OCI-M2 (cell line): Measurements from ENCODE around the gene CNKSR2.

Experiments used
- DNase-seq: peaks from one replicate; lab custom pipeline; 2025; ENCODE audit not compliant: unreplicated experiment; lab: John Stamatoyannopoulos, UW

The CNKSR2 gene

DNA sequence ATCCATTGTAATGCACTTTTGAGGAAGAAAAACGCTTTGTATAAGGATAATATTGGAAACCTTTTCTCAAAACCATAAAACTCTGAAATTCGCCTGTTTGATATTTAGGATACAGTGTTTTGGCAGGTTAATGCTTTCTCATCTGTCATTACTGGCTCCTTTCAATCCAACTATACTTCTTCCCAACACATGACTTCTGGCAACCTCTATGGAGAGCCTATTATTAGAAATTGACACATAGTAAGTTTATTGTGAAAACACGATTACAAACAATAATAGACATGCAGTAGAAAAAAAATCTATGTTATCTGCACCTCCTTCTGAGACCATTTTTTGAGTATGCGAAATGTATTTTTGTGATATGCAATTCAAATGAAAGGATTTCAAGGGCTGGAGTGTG is 288.5 kb downstream of the CNKSR2 start:
- no peak for DNase-seq

- DNase-seq, result no peak
These were observed 292.0 kb downstream of the CNKSR2 start for GRCh38 chrX:21666252-21666651.

- DNase-seq, result no peak
These were observed 292.5 kb downstream of the CNKSR2 start for GRCh38 chrX:21666679-21667078.

DNA sequence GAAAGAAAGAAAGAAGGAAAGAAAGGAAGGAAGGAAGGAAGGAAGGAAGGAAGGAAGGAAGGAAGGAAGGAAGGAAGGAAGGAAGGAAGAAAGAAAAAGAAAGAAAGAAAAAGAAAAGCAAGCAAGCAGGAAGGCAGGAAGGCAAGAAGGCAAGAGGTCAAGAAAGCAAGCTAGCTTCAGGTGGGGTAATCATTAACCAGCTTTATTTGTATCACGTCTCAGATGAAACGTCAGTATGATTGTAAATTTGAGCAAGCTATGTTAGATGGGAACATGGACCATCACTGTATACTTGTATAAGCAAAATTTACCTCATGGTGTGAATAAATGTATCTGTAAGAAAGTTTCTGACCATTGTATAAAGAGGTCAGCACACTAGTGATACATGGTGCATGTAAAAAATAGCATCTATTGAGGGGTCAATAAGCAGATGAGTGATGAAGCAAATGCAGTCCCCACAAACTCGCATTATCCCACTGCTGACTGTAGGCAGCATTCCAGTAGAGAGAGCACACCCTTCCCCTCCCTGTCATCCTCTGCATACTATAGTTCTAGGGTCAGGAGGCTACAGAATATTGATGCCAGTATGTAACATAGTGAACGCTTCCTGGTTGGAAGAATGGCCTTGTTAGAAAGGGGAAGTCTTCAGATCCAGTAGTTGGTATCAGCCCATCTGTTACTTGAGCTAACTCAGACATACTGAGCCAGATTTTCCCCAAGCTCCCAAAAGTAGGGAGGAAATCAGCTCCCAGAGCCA is 300.4 kb downstream of the CNKSR2 start:
- DNase-seq, result no peak

GRCh38 chrX:21675931-21676330 is 301.7 kb downstream of the CNKSR2 start:
- DNase-seq, result no peak

GRCh38 chrX:21678048-21678612 is 303.9 kb downstream of the CNKSR2 start:
- no peak for DNase-seq

DNA sequence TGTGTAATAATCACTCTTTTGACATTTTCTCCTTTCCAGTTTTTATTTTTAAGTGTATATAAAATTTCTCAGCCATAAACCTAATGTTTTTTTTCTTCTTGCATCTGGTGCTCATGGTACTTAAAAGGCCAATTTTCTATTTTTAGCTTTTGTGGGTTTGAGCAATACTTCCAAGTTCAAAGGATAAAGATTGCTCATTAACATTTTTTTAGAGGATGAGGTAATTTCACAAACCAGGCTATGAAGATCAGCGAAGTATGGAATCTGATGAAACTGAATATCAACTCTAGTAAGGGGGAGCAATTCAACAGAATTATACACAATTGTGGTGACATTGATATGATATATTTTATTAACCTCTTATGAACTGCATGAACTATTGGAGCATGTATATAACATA is 309.7 kb downstream of the CNKSR2 start:
- no peak for DNase-seq

DNA sequence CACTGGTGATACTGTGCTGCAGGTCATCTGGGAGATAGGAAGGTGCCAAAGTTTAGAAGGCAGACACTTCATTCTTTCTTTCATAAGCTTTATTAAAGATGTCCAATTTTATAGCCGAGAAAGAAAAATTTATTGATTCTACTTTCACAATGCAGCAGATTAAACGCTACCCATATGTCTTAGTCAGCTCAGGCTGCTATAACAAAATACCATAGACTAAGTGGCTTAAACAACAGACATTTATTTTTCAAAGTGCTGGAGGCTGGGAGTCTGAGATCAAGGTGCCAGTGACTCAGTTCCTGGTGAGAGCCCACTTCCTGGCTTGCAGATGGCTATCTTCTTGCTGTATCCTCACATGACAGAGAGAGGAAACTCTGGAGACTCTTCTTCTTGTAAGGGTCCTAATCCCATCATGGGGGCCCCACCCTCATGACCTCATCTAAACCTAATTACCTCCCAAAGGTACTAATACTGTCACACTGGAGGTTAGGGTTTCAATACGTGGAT is 317.3 kb downstream of the CNKSR2 start:
- DNase-seq, result no peak

DNA sequence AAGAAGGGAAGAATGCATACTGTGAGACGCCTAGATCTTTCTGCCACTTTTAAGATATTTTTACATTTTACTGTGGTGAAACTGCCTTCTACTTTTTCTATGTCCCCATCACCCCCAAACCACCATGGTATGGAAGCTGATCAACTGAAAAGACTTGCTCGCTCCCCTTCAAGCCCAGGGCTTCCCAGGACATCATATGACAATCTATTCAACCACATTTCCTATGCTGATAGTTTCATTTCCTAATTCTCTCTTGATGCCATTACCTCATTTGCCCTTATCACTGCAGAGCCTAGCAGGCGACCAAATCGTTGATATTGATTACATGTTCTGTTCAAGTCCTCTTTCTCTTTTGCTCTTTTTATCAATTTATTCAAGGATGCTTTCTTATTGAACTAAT is 324.1 kb downstream of the CNKSR2 start:
- no peak for DNase-seq

DNA sequence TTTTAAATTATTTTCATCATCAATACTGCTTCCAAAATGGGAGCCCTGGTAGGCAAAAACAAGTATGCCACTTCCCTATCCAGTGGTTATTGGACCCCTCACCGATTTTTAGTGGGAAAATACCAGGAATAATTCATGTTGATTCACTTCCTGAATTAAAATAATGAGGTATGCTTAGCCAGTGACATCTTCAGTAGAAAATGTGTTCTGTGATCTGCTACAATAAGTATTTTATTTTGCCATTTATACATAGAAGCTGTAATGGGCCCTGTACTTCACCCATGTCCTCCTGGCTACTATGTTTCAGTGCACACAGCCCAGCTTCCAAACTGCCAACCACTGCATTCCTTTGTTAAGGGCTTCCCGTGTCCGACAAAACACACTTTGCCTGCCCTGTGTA is 324.9 kb downstream of the CNKSR2 start:
- DNase-seq, result no peak

DNA sequence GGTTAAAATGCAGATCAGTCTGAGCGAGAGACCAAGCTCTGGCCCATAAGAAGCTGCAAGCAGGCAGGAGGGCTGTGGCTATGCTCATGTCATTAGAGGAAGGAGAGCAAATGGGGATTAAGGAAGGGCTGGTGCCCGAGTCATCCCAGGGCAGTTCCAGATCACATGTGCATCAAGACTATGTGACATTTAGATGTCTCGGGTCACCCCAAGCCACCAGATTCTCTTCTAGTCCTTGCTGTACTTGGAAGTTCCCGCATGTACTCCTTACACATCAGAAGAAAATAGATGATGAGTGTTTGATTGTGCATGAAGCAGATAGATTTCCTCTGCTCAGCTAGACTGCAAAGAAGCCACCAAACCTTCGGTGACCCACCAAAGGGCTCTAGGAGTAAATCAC is 326.1 kb downstream of the CNKSR2 start:
- DNase-seq, result no peak

GRCh38 chrX:21700967-21701366 is 326.7 kb downstream of the CNKSR2 start:
- no peak for DNase-seq

- no peak for DNase-seq
These were observed 328.5 kb downstream of the CNKSR2 start for GRCh38 chrX:21702725-21703124.
